K562 (cell line): ENCODE results near the gene DCXR.

Source experiments
- BHLHE40 ChIP-seq: IDR thresholded peaks from 2 replicates; pipeline ENCODE4 v1.6.1; 2011; ENCODE audit warnings: low read length, improper control_type of control experiment
- BRCA1 ChIP-seq, 2 experiments: fragments of 450-650 bp in 1 of 2; sonication (generic) in 1 of 2; formaldehyde crosslinking in 1 of 2; IDR thresholded peaks; 2 replicates each; pipeline versions ENCODE4 v1.5.0 to v1.6.1; 2017 to 2020; ENCODE audit warnings: mild to moderate bottlenecking in 1 of 2, missing genetic modification reagents in 1 of 2
- CTCF ChIP-seq, 3 experiments: IDR thresholded peaks in 2 of 3; conservative IDR thresholded peaks in 1 of 3; 2 replicates each; pipeline ENCODE4 v1.5.1; 2011 to 2012; ENCODE audit warnings: low read length in 3 of 3, mild to moderate bottlenecking in 3 of 3, control low read depth in 2 of 3, improper control_type of control experiment in 1 of 3, inconsistent platforms in 1 of 3, low read depth in 1 of 3, mixed read lengths in 1 of 3, moderate library complexity in 1 of 3; ENCODE audit not compliant: insufficient read depth in 2 of 3
- E4F1 ChIP-seq: fragments of 250-450 bp; sonication (Bioruptor Pico); IDR thresholded peaks from 2 replicates; pipeline ENCODE4 v1.5.0; 2021; ENCODE audit warnings: mild to moderate bottlenecking, borderline replicate concordance
- ESRRA ChIP-seq: fragments of 450-650 bp; IDR thresholded peaks from 2 replicates; pipeline ENCODE4 v1.6.1; 2014; ENCODE audit warnings: low read depth, mild to moderate bottlenecking, moderate library complexity, borderline replicate concordance
- EZH2 ChIP-seq: IDR thresholded peaks from 2 replicates; pipeline ENCODE4 v1.6.1; 2012; ENCODE audit warnings: low read depth, mild to moderate bottlenecking, inconsistent platforms, low read length, borderline replicate concordance
- FOXA1 ChIP-seq: fragments of 450-650 bp; IDR thresholded peaks from 2 replicates; pipeline ENCODE4 v1.6.1; 2016; ENCODE audit warnings: mild to moderate bottlenecking, borderline replicate concordance
- FOXM1 ChIP-seq, 2 experiments: fragments of 450-650 bp in 1 of 2; sonication (generic) in 1 of 2; formaldehyde crosslinking in 1 of 2; IDR thresholded peaks; 2 replicates each; pipeline versions ENCODE4 v1.6.1 to v1.9.0; 2017 to 2022; ENCODE audit warnings: low read depth in 2 of 2, mild to moderate bottlenecking in 2 of 2, missing genetic modification reagents in 1 of 2, moderate library complexity in 1 of 2
- LEF1 ChIP-seq: fragments of 450-650 bp; IDR thresholded peaks from 2 replicates; pipeline ENCODE4 v1.6.1; 2016; ENCODE audit warnings: mild to moderate bottlenecking
- NFIC ChIP-seq: fragments of 450-650 bp; IDR thresholded peaks from 2 replicates; pipeline ENCODE4 v1.6.1; 2017; ENCODE audit warnings: mild to moderate bottlenecking, inconsistent platforms
- NR2C2 ChIP-seq, 2 experiments: fragments of 200-800 bp in 1 of 2; sonication (Bioruptor generic) in 1 of 2; sonication (generic) in 1 of 2; formaldehyde crosslinking in 1 of 2; IDR thresholded peaks; 2 replicates each; pipeline versions ENCODE4 v1.6.1 to v1.8.0; 2016 to 2022; ENCODE audit warnings: mild to moderate bottlenecking in 1 of 2, missing compliant biosample characterization in 1 of 2, missing genetic modification characterization in 1 of 2, missing genetic modification reagents in 1 of 2
- PCBP1 ChIP-seq: fragments of 200-400 bp; formaldehyde crosslinking; IDR thresholded peaks from 2 replicates; pipeline ENCODE4 v1.6.1; 2018; ENCODE audit warnings: mild to moderate bottlenecking, low read depth, low read length; ENCODE audit not compliant: poor library complexity, severe bottlenecking
- SAFB ChIP-seq: fragments of 200-400 bp; formaldehyde crosslinking; IDR thresholded peaks from 2 replicates; pipeline ENCODE4 v1.6.1; 2017; ENCODE audit warnings: low read depth, low read length, borderline replicate concordance
- ZNF785 ChIP-seq: fragments of 250-450 bp; sonication (Bioruptor Pico); IDR thresholded peaks from 2 replicates; pipeline ENCODE4 v1.4.0; 2020; ENCODE audit warnings: mild to moderate bottlenecking

- TF ChIP-seq SAFB (no peak), E4F1 (no peak), FOXM1 (IDR thresholded peaks at IDR 0.05; ENCODE audit: low read depth) (no peak), FOXM1 (CRISPR knock-in tag; IDR thresholded peaks at IDR 0.05; ENCODE audit: low read depth) (no peak), CTCF (IDR thresholded peaks at IDR 0.05 in 2 of 3, conservative IDR thresholded peaks at IDR 0.05 in 1 of 3; ENCODE audit: insufficient read depth in 2 of 3, low read depth in 1 of 3, low read length in 3 of 3) (no peak), EZH2 (no peak), BHLHE40 (no peak), FOXA1 (no peak), LEF1 (no peak), ZNF785 (CRISPR knock-in tag) (no peak), ESRRA (no peak), NR2C2 (CRISPR knock-in tag; IDR thresholded peaks at IDR 0.05) (no peak), NR2C2 (tag; IDR thresholded peaks at IDR 0.05) (peak; percentile 83), NFIC (no peak), PCBP1 (peak; percentile 20), BRCA1 (IDR thresholded peaks at IDR 0.05) (no peak), BRCA1 (CRISPR knock-in tag; IDR thresholded peaks at IDR 0.05) (no peak)
Measured at GRCh38 chr17:82022981-82023446, 14.5 kb downstream of the DCXR start, which contains the start of gene LRRC45.
